ENCODE results near the gene NOC2L.
A peak's percentile ranks its signal among the peaks of the same experiment; 100 is the strongest.
"Not testable (repeated sequence)": the region's sequence is repeated elsewhere in the genome, so short reads cannot be mapped to it uniquely, and the experiment has no call there.

Gene NOC2L

DNA sequence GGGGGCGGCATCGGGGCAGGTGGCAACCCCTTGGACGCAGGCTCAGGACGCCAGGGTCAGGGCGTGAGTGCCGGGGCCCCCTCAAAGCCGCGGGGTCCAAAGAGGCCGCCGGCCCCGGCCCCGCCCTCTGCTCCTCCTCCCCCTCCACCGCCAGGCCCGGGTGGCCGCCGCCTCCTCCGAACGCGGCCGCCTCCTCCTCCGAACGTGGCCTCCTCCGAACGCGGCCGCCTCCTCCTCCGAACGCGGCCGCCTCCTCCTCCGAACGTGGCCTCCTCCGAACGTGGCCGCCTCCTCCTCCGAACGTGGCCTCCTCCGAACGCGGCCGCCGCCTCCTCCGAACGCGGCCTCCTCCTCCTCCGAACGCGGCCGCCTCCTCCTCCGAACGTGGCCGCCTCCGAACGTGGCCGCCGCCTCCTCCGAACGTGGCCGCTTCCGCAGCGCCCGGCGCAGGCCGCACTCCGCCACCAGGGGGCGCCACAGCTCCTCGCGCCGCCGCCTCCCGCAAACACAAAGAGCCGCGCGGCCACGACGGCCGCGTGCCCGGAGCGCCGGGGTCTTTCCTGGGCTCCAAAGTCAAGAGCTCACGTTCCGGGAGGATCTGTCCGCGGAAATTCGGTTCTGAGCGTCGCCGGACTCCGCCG lies 54.6 kb downstream of the NOC2L start:
- peak; percentile 82 for DNase-seq (ENCODE audit: low spot score)

DNA sequence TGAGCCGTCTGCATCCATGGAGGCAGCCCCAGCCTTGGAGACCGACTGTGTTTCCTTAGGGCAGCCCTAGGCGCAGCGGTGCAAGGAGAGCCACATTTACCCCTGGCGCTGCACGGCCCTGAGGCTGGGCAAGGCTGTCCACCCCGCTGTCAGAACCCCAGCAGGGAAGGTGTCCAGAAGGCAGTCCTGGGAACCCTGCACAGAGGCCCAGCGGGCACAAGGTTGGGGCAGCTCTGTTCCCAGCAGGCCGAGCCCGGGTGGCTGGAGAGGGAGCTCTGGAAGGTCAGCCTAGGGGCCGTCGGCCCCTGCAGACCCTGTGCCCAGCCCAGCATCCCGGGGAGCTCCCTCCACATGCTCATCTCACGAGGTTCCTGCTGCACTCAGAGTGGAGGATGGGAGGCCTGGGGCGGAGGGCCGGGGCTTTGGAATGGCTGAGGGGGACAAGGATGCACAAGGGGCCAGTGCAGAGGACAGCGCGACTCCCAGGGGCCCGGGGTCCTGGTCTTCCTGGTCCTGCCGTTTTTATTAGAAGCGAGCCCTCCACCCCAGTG lies 55.3 kb downstream of the NOC2L start:
- DNase-seq (ENCODE audit: low spot score) = no peak

DNA sequence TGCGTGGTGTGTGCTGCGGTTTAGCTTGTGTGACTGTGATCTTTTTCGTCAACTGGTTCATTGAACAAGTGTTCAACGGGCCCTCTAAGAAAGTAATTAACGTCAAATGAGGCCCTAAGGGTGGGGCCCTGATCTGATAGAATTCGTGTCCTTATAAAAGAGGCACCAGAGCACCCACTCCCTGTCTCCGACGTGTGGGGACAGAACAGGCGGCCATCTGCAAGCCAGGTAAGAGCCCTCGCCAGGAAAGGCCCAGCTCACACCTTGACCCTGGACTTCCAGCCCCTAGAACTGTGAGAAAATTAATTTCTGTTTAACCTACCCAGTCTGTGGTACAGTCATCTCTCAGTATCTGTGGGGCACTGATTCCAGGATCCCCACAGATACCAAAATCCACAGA lies 55.8 kb downstream of the NOC2L start:
- DNase-seq (ENCODE audit: low spot score) = peak; percentile 3

DNA sequence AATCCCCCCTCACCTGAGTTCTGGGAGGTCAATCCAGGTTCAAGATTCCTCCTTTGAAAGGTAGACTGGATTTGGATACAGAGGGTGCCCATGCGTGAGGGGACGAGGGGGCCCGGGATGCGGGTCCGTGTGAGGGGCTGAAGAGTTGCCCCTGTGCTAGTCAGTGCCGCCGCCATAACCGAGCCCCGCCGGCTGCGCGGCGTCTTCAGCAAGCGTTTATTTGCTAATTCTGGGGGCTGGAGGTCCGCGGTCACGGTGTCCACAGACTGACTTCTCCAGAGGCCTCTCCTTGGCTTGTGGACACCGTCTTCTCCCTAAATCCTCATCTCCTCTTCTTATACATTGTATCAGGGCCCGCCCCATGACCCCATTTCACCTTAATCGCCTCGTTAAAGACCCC lies 56.3 kb downstream of the NOC2L start:
- no peak for DNase-seq (ENCODE audit: low spot score)

DNA sequence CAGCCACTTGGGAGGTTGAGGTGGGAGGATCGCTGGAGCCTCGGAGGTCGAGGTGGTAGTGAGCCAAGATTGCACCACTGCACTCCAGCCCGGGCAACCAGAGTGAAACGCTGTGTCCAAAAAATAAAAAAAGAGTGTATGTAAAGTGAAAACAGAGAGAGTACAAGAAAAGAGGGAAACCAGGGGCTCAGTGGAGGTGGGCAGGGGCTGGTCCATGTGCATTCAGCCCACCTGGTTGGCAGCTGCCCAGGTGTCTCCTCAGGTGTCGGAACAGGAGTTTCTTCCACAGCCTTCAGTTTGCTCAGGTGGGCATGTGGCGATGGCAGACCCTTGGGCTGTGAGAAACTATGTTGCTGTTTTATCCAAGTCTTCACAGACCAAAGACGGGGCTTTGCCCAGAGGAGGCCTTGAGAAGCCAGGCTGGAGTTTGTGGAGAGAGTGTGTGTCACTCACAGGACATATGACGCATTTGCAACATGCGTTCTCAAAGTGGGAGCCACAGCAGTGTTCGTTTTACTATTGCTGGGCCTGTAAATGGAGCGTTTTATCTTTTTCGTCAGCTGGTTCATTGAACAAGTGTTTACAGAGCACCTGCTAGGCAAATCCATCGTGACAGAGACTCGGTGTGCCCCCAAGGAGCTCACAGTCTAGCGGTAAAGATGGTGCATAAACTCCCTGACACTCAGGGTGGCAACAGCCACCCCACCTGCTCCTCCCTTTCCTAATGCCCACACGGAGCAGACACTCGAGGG lies 57.8 kb downstream of the NOC2L start:
- peak; percentile 8 for DNase-seq (ENCODE audit: low spot score)

DNA sequence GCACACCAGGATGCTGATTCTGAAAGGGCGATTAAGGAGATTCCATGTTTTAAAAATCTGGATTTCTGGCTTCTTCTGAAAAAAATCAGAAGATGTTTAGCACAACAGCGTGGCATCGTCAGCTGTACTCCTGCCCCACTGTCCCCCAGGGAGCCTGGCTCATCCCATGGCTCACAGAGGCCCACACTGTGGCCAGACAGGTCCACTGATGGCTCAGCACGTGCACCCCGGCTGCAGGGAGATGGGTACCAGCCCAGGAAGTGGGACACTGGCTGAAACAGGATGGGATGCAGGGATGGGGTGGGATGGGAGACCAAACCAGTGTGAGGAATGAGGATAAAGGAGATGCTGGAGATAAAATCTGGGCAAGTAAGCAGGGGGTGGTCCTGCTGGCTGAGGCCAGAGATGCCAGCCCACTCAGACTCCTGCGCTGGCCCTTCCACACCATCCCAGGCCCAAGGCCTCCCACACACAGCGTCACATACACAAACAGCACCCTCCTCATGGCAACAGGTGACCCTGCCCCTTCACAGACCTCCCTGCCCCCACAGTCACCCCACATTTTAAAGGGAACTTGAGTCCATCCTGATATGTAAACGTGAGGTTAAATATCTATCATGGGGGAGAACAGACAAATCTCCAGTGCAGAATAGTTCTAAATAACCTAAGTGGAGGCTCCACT lies 59.3 kb downstream of the NOC2L start:
- DNase-seq (ENCODE audit: low spot score) = peak; percentile 3

DNA sequence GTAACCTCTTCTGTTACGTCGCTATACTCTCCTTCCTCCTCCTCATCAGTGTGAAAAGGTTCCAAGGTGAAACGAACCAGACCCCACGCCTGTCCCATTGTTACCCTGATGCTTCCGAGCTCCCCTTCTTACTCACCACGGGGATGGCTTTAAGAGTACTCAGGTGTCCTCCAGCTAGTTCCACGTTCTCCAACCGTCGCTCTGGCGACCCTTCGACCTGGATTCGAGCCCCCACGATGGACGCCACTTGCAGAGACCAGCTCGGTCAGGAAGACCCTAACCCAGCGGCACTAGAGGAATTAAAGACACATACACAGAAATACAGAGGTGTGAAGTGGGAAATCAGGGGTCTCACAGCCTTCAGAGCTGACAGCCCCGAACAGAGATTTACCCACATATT lies 61.1 kb downstream of the NOC2L start:
- DNase-seq (ENCODE audit: low spot score) = not testable (repeated sequence)

DNA sequence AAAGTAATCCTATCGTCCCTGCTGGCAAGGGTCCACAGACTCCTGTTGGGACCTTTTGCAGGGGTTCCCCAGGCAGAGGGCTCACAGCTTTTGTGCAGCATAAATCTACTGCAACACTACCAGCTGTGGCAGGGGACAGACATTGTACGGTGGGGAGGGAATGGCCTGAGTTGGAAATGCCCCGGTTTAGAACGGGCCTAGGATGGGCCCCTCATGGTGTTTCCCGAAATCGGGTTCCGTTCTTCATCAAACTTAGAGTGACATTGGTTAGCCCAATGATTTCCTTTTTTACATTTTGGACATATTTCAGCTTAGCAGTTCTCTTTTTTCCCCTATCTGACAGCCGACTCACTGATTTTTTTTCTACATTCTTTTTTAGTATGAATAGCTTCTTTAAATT lies 61.8 kb downstream of the NOC2L start:
- peak; percentile 2 for DNase-seq (ENCODE audit: low spot score)
